Activated CD8-positive, alpha-beta T cell treated with anti-CD3 and anti-CD28 coated beads for 36 hours (primary cell): ENCODE measurements around the gene SCLY. TPM values are rescaled to one million over a fixed set of nuclear protein-coding genes. Genes with fewer than 3 reads are reported as not detected.

ENCODE experiments used
- ATAC-seq: fragments of 200-7000 bp; cut with Tn5 transposase; one replicate; pipeline ENCODE4 v1.10.0; 2021; ENCODE audit warnings: mild to moderate bottlenecking, moderate library complexity
- CTCF ChIA-PET: fragments of 350-600 bp; sonication (Branson Sonifier 250); formaldehyde crosslinking; loops from one replicate; lab custom pipeline; 2021; ENCODE audit warnings: antibody characterized with exemption; lab: Charles Lee
- POLR2A ChIA-PET: fragments of 350-600 bp; sonication (Branson Sonifier 250); formaldehyde crosslinking; loops from one replicate; lab custom pipeline; 2021; ENCODE audit warnings: antibody characterized with exemption; lab: Charles Lee
- DNase-seq: peaks from one replicate; pipeline ENCODE4 v3.0.0-alpha.2; 2020
- H3K27ac Mint-ChIP-seq: one replicate; pipeline ENCODE4 v1.8.0; 2021; ENCODE audit warnings: mild to moderate bottlenecking, mixed read lengths
- H3K27me3 Mint-ChIP-seq: one replicate; pipeline ENCODE4 v1.8.0; 2021; ENCODE audit warnings: mixed read lengths
- H3K36me3 Mint-ChIP-seq: one replicate; pipeline ENCODE4 v1.8.0; 2021; ENCODE audit warnings: low read depth, mixed read lengths
- H3K4me1 Mint-ChIP-seq: one replicate; pipeline ENCODE4 v1.8.0; 2021; ENCODE audit warnings: low read depth, mixed read lengths
- H3K4me3 Mint-ChIP-seq: one replicate; pipeline ENCODE4 v1.8.0; 2021; ENCODE audit warnings: mild to moderate bottlenecking, moderate library complexity, mixed read lengths
- H3K9me3 Mint-ChIP-seq: one replicate; pipeline ENCODE4 v1.8.0; 2021; ENCODE audit warnings: mixed read lengths
- intact Hi-C: fragments of 100-400 bp; cut with micrococcal nuclease; formaldehyde crosslinking; loops from one replicate; pipeline ENCODE4 v1.10.0; 2022
- total RNA-seq, 2 experiments: library from RNA; stranded (reverse); gene quantifications; one replicate each; pipeline ENCODE4 v1.2.3, GENCODE V29; 2021
- TF ChIP-seq, protein P1 (sequence below): fragments of 200-600 bp; IDR thresholded peaks from one replicate; pipeline ENCODE4 v1.8.0; 2022; ENCODE audit warnings: antibody characterized with exemption, mild to moderate bottlenecking

SCLY gene
- total RNA-seq, 2 experiments from 2014 or later, result 77.9 to 93.2 TPM

- H3K9me3 Mint-ChIP-seq, result peaks cover under 1% of the 10 kb centered on the region
- CTCF ChIA-PET, result interaction anchor here (1.1 kb wide), 1 partner anchor 12 kb away, joined by 3 read pairs; no protein-coding TSS in a partner anchor
- DNase-seq, result no peak
- H3K4me3 Mint-ChIP-seq, result no peak overlapping the region
- H3K27ac Mint-ChIP-seq, result no peak overlapping the region
- no peaks in the 10 kb centered on the region for H3K27me3 Mint-ChIP-seq
- no peaks in the 10 kb centered on the region for H3K36me3 Mint-ChIP-seq
- TF ChIP-seq, protein P1, sequence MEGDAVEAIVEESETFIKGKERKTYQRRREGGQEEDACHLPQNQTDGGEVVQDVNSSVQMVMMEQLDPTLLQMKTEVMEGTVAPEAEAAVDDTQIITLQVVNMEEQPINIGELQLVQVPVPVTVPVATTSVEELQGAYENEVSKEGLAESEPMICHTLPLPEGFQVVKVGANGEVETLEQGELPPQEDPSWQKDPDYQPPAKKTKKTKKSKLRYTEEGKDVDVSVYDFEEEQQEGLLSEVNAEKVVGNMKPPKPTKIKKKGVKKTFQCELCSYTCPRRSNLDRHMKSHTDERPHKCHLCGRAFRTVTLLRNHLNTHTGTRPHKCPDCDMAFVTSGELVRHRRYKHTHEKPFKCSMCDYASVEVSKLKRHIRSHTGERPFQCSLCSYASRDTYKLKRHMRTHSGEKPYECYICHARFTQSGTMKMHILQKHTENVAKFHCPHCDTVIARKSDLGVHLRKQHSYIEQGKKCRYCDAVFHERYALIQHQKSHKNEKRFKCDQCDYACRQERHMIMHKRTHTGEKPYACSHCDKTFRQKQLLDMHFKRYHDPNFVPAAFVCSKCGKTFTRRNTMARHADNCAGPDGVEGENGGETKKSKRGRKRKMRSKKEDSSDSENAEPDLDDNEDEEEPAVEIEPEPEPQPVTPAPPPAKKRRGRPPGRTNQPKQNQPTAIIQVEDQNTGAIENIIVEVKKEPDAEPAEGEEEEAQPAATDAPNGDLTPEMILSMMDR, result no peak
- H3K4me1 Mint-ChIP-seq, result no peaks in the 10 kb centered on the region
- no peak for ATAC-seq
- POLR2A ChIA-PET, result no interaction called here
- intact Hi-C loops, result no loop called here
These were observed 88.2 kb downstream of the SCLY start for GRCh38 chr2:238148981-238149380.

Other genes with a start within 250 kb of the SCLY start
- gene RAMP1, start 201.4 kb upstream of the SCLY start, total RNA-seq, result 1 to 10 TPM; 1.0 to 1.4 TPM
- gene UBE2F, start 94.0 kb upstream of the SCLY start, total RNA-seq, result 10 to 100 TPM; 96.5 to 99.5 TPM
- gene ESPNL, start 39.3 kb downstream of the SCLY start, total RNA-seq, result under 1 TPM; 0.11 to 0.27 TPM
- gene KLHL30, start 77.7 kb downstream of the SCLY start, total RNA-seq, result not detected
- 1 to 10 TPM in 1 of 2 experiments, under 1 TPM in 1; 0.99 to 1.0 TPM for gene ERFE, start 98.0 kb downstream of the SCLY start, total RNA-seq
- 10 to 100 TPM; 42.1 to 43.3 TPM for gene ILKAP, start 142.7 kb downstream of the SCLY start, total RNA-seq
- gene HES6, start 179.0 kb downstream of the SCLY start, total RNA-seq, result 1 to 10 TPM; 5.2 to 5.6 TPM
- 10 to 100 TPM; 17.4 to 17.6 TPM for gene PER2, start 227.6 kb downstream of the SCLY start, total RNA-seq